GM19372 (cell line): ENCODE measurements around the gene ANKUB1.

Experiments
- ATAC-seq: cut with Tn5 transposase; IDR thresholded peaks from one replicate; pipeline ENCODE4 v1.9.1; 2021; ENCODE audit warnings: mild to moderate bottlenecking, low read depth, moderate library complexity; ENCODE audit not compliant: unreplicated experiment

The ANKUB1 gene

GRCh38 chr3:149716984-149717383 is 75.4 kb downstream of the ANKUB1 start:
- no peak for ATAC-seq

- ATAC-seq = no peak
Observed at GRCh38 chr3:149715247-149715646, 77.1 kb downstream of the ANKUB1 start.

GRCh38 chr3:149713730-149714654 is 78.4 kb downstream of the ANKUB1 start:
- ATAC-seq = no peak
